AG04450 (cell line): Measurements from ENCODE around the gene NPIPA2. TPM values are rescaled to one million over a fixed set of nuclear protein-coding genes. Genes with fewer than 3 reads are reported as not detected.
"Not testable (repeated sequence)": the region's sequence is repeated elsewhere in the genome, so short reads cannot be mapped to it uniquely, and the experiment has no call there.

Experiments used
- CTCF ChIA-PET: fragments of 300-600, 350-600 bp; formaldehyde crosslinking; extraction: SDS; loops from one replicate; lab custom pipeline; 2022; ENCODE audit warnings: antibody characterized with exemption, inconsistent platforms; lab: Charles Lee
- POLR2A ChIA-PET: fragments of 350-600 bp; formaldehyde crosslinking; extraction: SDS; loops from one replicate; lab custom pipeline; 2021; ENCODE audit warnings: antibody characterized with exemption, inconsistent platforms; lab: Yijun Ruan, JAX
- DNase-seq: peaks from one replicate; pipeline ENCODE4 v3.0.0-alpha.2; 2011; ENCODE audit warnings: low read depth, low spot score
- H3K27ac ChIP-seq: one replicate; pipeline ENCODE4 v1.5.1; 2012; ENCODE audit warnings: low read depth, low read length, control low read depth
- H3K27me3 ChIP-seq: one replicate; pipeline ENCODE4 v1.6.0; 2012; ENCODE audit warnings: low read length; ENCODE audit not compliant: control insufficient read depth, insufficient read depth
- H3K4me3 ChIP-seq: 2 replicates; pipeline ENCODE4 v1.5.1; 2011; ENCODE audit warnings: mild to moderate bottlenecking, low read depth, low read length, control low read depth
- H3K9me3 ChIP-seq: 2 replicates; pipeline ENCODE4 v1.5.1; 2012; ENCODE audit warnings: low read length; ENCODE audit not compliant: control insufficient read depth, insufficient read depth
- polyA plus RNA-seq: library from polyadenylated mRNA; depleted of rRNA; stranded (reverse); fragments of >200 nt; gene quantifications from 2 replicates; pipeline ENCODE4 v1.2.3, GENCODE V29; 2011; rRNA removed

NPIPA2 gene
- polyA plus RNA-seq, 1 experiment = 0.99 TPM

DNA sequence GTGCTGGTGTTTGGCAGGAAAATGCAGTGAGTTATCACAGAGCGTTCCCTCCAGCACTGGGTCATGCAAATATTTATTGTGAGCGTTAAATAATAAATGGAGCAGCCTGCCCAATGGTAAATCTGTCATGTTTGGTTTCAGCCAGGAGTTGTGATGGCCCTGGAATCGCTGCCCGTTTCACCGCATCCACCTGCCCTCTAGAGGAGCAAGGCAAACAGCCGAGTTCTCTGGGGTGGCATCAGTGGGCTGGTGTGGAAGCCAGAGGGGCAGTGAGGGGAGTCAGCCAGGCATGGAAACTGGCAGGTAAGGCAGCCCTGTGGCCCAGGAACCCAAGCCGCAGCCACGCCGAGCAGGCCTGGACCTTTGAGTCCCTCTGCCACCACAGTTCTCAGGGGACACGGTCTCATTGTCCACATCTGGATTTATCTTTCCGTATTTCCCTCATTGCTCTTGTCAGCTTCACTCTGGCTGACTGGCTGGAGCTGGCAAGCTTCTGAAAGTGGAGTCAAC is 37.1 kb downstream of the NPIPA2 start:
- CTCF ChIA-PET, H3K4me3 ChIP-seq, POLR2A ChIA-PET, DNase-seq, H3K9me3 ChIP-seq, H3K27me3 ChIP-seq, H3K27ac ChIP-seq: not testable (repeated sequence)

DNA sequence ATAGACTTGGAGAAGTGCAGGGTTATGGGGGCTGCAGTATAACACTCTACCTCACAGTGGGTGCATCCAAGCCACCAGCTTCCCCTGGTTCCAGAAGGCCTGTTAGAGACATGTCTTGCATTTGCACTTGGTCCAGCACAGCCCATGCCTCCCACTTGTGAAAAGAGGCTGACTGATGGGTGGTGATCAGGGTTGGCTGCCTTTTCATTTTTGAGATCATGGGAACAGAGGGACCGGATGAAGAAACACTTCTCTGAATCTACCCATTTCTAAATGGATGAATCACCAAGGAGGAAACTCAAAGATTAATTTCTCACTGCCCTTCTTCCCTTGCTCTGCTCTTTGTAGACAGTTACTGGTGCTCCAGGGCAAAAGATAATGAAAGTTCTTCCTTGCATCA is 43.8 kb downstream of the NPIPA2 start:
- CTCF ChIA-PET, H3K9me3 ChIP-seq, H3K4me3 ChIP-seq, POLR2A ChIA-PET, H3K27me3 ChIP-seq, DNase-seq, H3K27ac ChIP-seq: not testable (repeated sequence)

GRCh38 chr16:14789577-14789976 is 47.2 kb downstream of the NPIPA2 start:
- H3K27ac ChIP-seq, DNase-seq, H3K4me3 ChIP-seq, H3K27me3 ChIP-seq, H3K9me3 ChIP-seq, CTCF ChIA-PET, POLR2A ChIA-PET: not testable (repeated sequence)

DNA sequence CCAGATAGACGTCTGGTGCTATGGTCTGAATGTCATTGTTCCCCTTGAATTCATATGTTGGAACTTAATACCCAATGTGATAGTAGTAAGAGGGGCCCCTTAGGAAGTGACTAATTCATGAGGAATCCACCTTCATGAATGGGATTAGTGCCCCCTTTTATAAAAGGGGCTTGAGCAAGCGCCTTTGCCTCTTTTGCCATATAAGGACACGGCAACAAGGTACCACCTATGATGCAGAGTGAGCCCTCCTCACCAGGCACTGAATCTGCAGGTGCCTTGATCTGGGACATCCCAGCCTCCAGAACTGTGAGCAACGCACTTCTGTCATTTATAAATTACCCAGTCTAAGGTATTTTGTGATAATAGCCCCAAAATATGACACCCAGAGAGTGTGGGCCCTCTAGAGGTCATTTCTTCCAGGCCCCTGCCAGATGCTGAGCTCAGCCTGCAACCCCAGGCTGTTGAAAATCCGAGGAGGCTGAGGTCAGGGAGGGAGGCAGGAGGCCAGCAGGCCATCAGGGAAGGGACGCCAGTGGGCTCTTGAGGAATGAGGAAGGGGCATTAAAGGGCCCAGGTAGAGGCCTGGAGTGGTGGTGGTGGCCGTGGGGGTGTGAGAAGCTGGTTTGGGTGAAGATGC is 48.1 kb downstream of the NPIPA2 start:
- DNase-seq, CTCF ChIA-PET, H3K27ac ChIP-seq, POLR2A ChIA-PET, H3K4me3 ChIP-seq, H3K9me3 ChIP-seq, H3K27me3 ChIP-seq: not testable (repeated sequence)

DNA sequence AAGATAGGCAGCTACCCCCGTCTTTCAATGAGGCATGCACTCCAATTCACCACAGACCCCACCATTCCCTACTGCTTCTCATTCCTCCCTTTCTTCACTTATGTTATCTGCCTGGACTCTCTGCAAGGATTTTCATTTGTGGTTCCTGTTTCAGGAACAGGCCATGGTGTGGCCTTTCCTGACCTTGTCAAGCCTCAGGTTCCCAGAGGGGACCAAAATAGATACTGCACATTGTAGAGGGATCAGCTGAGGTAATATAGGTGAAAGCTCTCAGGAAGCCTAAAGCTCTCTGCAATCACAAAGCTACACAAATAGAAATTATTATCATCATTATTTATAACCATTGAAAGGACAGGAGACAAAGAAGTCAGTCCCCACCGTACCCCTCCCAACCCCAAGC is 50.6 kb downstream of the NPIPA2 start:
- H3K9me3 ChIP-seq, H3K27me3 ChIP-seq, CTCF ChIA-PET, H3K4me3 ChIP-seq, DNase-seq, POLR2A ChIA-PET, H3K27ac ChIP-seq: not testable (repeated sequence)

DNA sequence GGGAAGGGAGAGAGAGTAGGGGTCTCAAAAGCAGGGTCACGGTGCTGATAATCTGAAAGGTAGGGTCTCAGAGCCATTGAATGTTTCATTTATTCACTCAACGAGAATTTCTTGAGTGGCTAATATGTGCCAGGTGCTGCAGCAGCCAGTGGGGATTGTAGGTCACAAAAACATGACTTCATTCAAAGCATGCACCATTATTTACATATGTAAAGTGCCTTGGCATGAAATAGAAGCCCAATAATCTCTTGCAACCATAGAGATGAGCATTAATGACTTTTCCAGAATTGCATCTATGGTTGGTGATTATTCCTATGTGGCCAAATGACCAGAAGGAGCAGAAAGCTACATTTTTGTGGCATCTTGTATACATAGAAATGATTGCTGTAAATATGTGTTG is 55.2 kb downstream of the NPIPA2 start:
- H3K27ac ChIP-seq, H3K27me3 ChIP-seq, CTCF ChIA-PET, DNase-seq, H3K9me3 ChIP-seq, H3K4me3 ChIP-seq, POLR2A ChIA-PET: not testable (repeated sequence)

GRCh38 chr16:14803577-14803976 is 61.2 kb downstream of the NPIPA2 start:
- H3K27me3 ChIP-seq, H3K4me3 ChIP-seq, H3K27ac ChIP-seq, CTCF ChIA-PET, H3K9me3 ChIP-seq, DNase-seq, POLR2A ChIA-PET: not testable (repeated sequence)

DNA sequence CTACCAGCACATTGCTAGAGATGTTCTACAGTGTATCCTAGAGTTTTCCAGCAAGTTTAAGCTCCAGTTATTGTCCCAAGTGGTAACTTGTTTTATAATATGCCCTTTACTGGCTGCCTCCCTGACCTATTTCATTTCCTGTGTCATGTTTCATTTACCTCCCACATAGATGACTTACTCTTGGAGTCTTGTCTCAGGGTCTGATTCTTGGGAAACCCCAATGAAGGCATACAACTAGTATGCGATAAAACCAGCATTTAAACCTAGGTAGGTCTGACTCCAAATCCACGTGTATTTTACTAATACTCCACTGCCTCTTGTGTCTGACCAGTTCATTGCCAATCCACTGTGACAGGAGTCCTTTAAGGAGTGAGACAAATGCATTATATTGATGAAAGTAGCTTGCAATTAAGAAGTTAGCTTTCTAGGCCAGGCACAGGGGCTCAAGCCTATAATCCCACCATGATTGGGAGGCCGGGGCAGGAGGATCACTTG is 64.9 kb downstream of the NPIPA2 start:
- DNase-seq, H3K27ac ChIP-seq, H3K27me3 ChIP-seq, H3K4me3 ChIP-seq, H3K9me3 ChIP-seq, CTCF ChIA-PET, POLR2A ChIA-PET: not testable (repeated sequence)

DNA sequence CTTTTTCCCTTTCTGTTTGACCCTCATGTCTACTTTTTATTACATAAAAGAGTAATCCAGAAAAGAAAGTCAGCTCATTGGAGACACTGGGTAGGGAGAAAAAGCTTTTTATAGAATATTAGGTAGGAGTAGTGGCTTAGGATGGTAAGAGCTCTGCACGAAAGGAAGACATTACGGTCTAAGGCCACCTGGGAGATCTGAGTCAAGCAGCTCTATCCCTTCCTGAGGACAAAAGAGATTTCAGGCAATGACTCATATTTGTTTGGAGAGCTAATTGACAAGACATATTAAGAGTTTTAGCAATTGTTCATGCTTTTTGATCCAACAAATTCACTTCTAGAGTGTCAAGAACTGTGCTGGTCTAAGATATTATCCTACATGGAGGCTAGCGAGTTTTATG is 71.6 kb downstream of the NPIPA2 start:
- POLR2A ChIA-PET, H3K27ac ChIP-seq, CTCF ChIA-PET, H3K27me3 ChIP-seq, H3K4me3 ChIP-seq, DNase-seq, H3K9me3 ChIP-seq: not testable (repeated sequence)

Other genes with a start within 250 kb of the NPIPA2 start
- gene PARN, start 112.3 kb upstream of the NPIPA2 start, polyA plus RNA-seq = 33.9 and 37.7 TPM in 2 replicates
- 63.7 and 75.0 TPM in 2 replicates for gene BFAR, start 109.6 kb upstream of the NPIPA2 start, polyA plus RNA-seq
- gene PLA2G10, start 48.2 kb upstream of the NPIPA2 start, polyA plus RNA-seq = not detected in 2 replicates
- gene NPIPA3, start 39.1 kb upstream of the NPIPA2 start, polyA plus RNA-seq = 1.4 and 1.8 TPM in 2 replicates
- 132 and 147 TPM in 2 replicates for gene NOMO1, start 91.2 kb downstream of the NPIPA2 start, polyA plus RNA-seq
- gene NPIPA1, start 194.9 kb downstream of the NPIPA2 start, polyA plus RNA-seq = 51.0 and 63.4 TPM in 2 replicates
- 90.7 and 93.9 TPM in 2 replicates for gene PDXDC1, start 232.5 kb downstream of the NPIPA2 start, polyA plus RNA-seq